Endothelial cell of umbilical vein (primary cell): ENCODE measurements around the gene EIF2AK2. TPM values are rescaled to one million over a fixed set of nuclear protein-coding genes. Genes with fewer than 3 reads are reported as not detected.

ENCODE experiments used
- BruUV-seq: library from RNA; stranded (reverse); fragments of 400-500 nt; replicated peaks from 2 replicates; lab custom pipeline; 2021; lab: Mats Ljungman, UMichigan
- CTCF ChIA-PET: fragments of 300-600, 350-600 bp; sonication (Branson Sonifier 250); formaldehyde crosslinking; loops from one replicate; lab custom pipeline; 2021; ENCODE audit warnings: antibody characterized with exemption, inconsistent platforms; lab: Charles Lee
- POLR2A ChIA-PET: fragments of 300-600, 350-600 bp; sonication (Branson Sonifier 250); formaldehyde crosslinking; loops from one replicate; lab custom pipeline; 2021; ENCODE audit warnings: antibody characterized with exemption, inconsistent platforms; lab: Charles Lee
- DNase-seq: peaks from one replicate; pipeline ENCODE4 v3.0.0-alpha.2; 2011; ENCODE audit warnings: low read depth, low spot score
- FAIRE-seq: peaks from 2 replicates; lab custom pipeline; 2011; peaks lifted over from hg19 to GRCh38; lab: Jason Lieb, UNC
- H2AFZ ChIP-seq: 2 replicates; pipeline ENCODE4 v1.6.0; 2012; ENCODE audit warnings: low read depth, low read length, control low read depth, inconsistent platforms
- H3K27ac ChIP-seq: 2 replicates; pipeline ENCODE4 v1.5.1; 2011; ENCODE audit warnings: low read depth, mild to moderate bottlenecking, control low read depth, low read length, moderate library complexity; ENCODE audit not compliant: insufficient read depth
- H3K27me3 ChIP-seq, 2 experiments: 2 replicates each; pipeline versions ENCODE4 v1.6.0 to v1.6.1; 2011; ENCODE audit warnings: low read length in 2 of 2, mixed read lengths in 1 of 2; ENCODE audit not compliant: control insufficient read depth in 2 of 2, insufficient read depth in 2 of 2
- H3K36me3 ChIP-seq, 2 experiments: 2 replicates in 1 of 2; 3 replicates in 1 of 2; pipeline ENCODE4 v1.5.1; 2011; ENCODE audit warnings: low read length in 2 of 2, mild to moderate bottlenecking in 1 of 2, moderate library complexity in 1 of 2; ENCODE audit not compliant: control insufficient read depth in 2 of 2, insufficient read depth in 2 of 2; ENCODE audit errors: extremely low read depth in 1 of 2
- H3K4me1 ChIP-seq: 3 replicates; pipeline ENCODE4 v1.5.1; 2011; ENCODE audit warnings: mild to moderate bottlenecking, low read length; ENCODE audit not compliant: control insufficient read depth, insufficient read depth; ENCODE audit errors: extremely low read depth
- H3K4me2 ChIP-seq: 2 replicates; pipeline ENCODE4 v1.6.1; 2011; ENCODE audit warnings: low read length, control low read depth, mixed read lengths; ENCODE audit not compliant: insufficient read depth
- H3K4me3 ChIP-seq, 3 experiments: fragments of 200-600 bp in 1 of 3; sonication (generic), shearing (Covaris generic) in 1 of 3; replicated peaks in 1 of 3; 2 replicates each; pipeline ENCODE4 v1.5.1; 2011 to 2016; ENCODE audit warnings: control low read depth in 3 of 3, low read length in 3 of 3, mild to moderate bottlenecking in 2 of 3, inconsistent platforms in 1 of 3, low read depth in 1 of 3, moderate library complexity in 1 of 3; ENCODE audit not compliant: insufficient read depth in 1 of 3
- H3K79me2 ChIP-seq: 2 replicates; pipeline ENCODE4 v1.6.0; 2012; ENCODE audit warnings: low read length, inconsistent platforms; ENCODE audit not compliant: control insufficient read depth, insufficient read depth
- H3K9ac ChIP-seq: replicated peaks from 2 replicates; pipeline ENCODE3; 2011; ENCODE audit warnings: low read length, control low read depth; ENCODE audit not compliant: insufficient read depth; ENCODE audit errors: extremely low read depth
- H3K9me1 ChIP-seq: replicated peaks from 3 replicates; pipeline ENCODE4 v1.6.0; 2011; ENCODE audit warnings: mild to moderate bottlenecking, low read length; ENCODE audit not compliant: control insufficient read depth, insufficient read depth; ENCODE audit errors: extremely low read depth
- H3K9me3 ChIP-seq: replicated peaks from 2 replicates; pipeline ENCODE4 v1.5.1; 2012; ENCODE audit warnings: low read length, inconsistent platforms; ENCODE audit not compliant: control insufficient read depth, insufficient read depth
- H4K20me1 ChIP-seq: replicated peaks from 2 replicates; pipeline ENCODE3; 2011; ENCODE audit warnings: mild to moderate bottlenecking, low read length; ENCODE audit not compliant: control insufficient read depth, insufficient read depth; ENCODE audit errors: extremely low read depth
- CTCF ChIP-seq, 2 donors: IDR thresholded peaks; 1 replicate in 1 of 2; 2 replicates in 1 of 2; pipeline ENCODE4 v1.5.1; 2011; ENCODE audit warnings: low read length in 2 of 2, mild to moderate bottlenecking in 2 of 2, moderate library complexity in 2 of 2, control low read depth in 1 of 2, inconsistent platforms in 1 of 2, low read depth in 1 of 2; ENCODE audit not compliant: insufficient read depth in 1 of 2; ENCODE audit errors: extremely low read depth in 1 of 2
- EZH2 ChIP-seq: IDR thresholded peaks from 2 replicates; pipeline ENCODE4 v1.6.1; 2012; ENCODE audit warnings: borderline replicate concordance, low read depth, mild to moderate bottlenecking, moderate library complexity, low read length, inconsistent platforms; ENCODE audit not compliant: severe bottlenecking
- FOS ChIP-seq: IDR thresholded peaks from 2 replicates; pipeline ENCODE4 v1.6.1; 2011; ENCODE audit warnings: mild to moderate bottlenecking, low read length, moderate library complexity, borderline replicate concordance; ENCODE audit not compliant: insufficient read depth
- GATA2 ChIP-seq: IDR thresholded peaks from 2 replicates; pipeline ENCODE4 v1.7.0; 2011; ENCODE audit warnings: low read depth, mild to moderate bottlenecking, moderate library complexity, mixed read lengths, low read length; ENCODE audit not compliant: insufficient read length, insufficient read depth
- JUN ChIP-seq: IDR thresholded peaks from 2 replicates; pipeline ENCODE4 v1.6.1; 2011; ENCODE audit warnings: borderline replicate concordance, low read depth; ENCODE audit not compliant: insufficient read length, insufficient read depth
- MAX ChIP-seq: IDR thresholded peaks from 2 replicates; pipeline ENCODE4 v1.6.1; 2011; ENCODE audit not compliant: insufficient read depth, insufficient read length
- MYC ChIP-seq: IDR thresholded peaks from one replicate; pipeline ENCODE4 v1.6.1; 2011; ENCODE audit warnings: mild to moderate bottlenecking, low read depth, low read length
- POLR2A ChIP-seq: IDR thresholded peaks from 2 replicates; pipeline ENCODE4 v1.6.1; 2012; ENCODE audit warnings: low read depth, mild to moderate bottlenecking, control low read depth, low read length
- POLR2AphosphoS5 ChIP-seq: IDR thresholded peaks from 2 replicates; pipeline ENCODE4 v1.6.1; 2012; ENCODE audit warnings: low read depth, mild to moderate bottlenecking, control low read depth, low read length, moderate library complexity; ENCODE audit not compliant: insufficient read depth
- dilution Hi-C: fragments of 300-500 bp; cut with MboI; formaldehyde crosslinking; loops from one replicate; pipeline ENCODE4 v1.15.0; 2019; ENCODE audit warnings: low sequenced_read_pairs; ENCODE audit not compliant: extremely low pct_ligation_motif_present
- intact Hi-C: fragments of 100-400 bp; cut with micrococcal nuclease; formaldehyde crosslinking; loops from one replicate; pipeline ENCODE4 v1.10.0; 2022
- polyA plus RNA-seq, 4 experiments: library from polyadenylated mRNA; depleted of rRNA in 3 of 4; stranded (reverse) in 3 of 4; unstranded in 1 of 4; fragments of >200 nt; gene quantifications; 2 replicates each; pipeline versions ENCODE4 v1.2.1 to v1.2.3, GENCODE V29; 2011 to 2012; ENCODE audit warnings: missing spikeins in 1 of 4
- total RNA-seq: library from RNA; stranded (reverse); gene quantifications from 2 replicates; pipeline ENCODE4 v1.2.3, GENCODE V29; 2021

Gene EIF2AK2
- total and polyA plus RNA-seq, 2 donors (not counting 3 experiments of a cell fraction or from before 2014, with no cell fraction given) = 8.0 to 41.1 TPM

GRCh38 chr2:37167636-37168180 is 10.9 kb upstream of the EIF2AK2 start:
- H3K79me2 ChIP-seq = no peaks in the 10 kb centered on the region
- no peaks in the 10 kb centered on the region for H3K9me1 ChIP-seq
- FAIRE-seq (no peak), DNase-seq (no peak)
- POLR2A ChIA-PET = no interaction called here
- dilution Hi-C loops (no loop called here), intact Hi-C loops (loop anchor here (1.0 to 2.0 kb wide), 4 partner anchors 64 to 724 kb away; partner anchors contain the start of genes CEBPZ and NDUFAF7)
- H4K20me1 ChIP-seq = no peaks in the 10 kb centered on the region
- H3K36me3 ChIP-seq = no peaks in the 10 kb centered on the region
- no peaks in the 10 kb centered on the region for H3K9me3 ChIP-seq
- H3K4me1 ChIP-seq = no peaks in the 10 kb centered on the region
- no peak for TF ChIP-seq MAX
- no peak for TF ChIP-seq POLR2AphosphoS5
- no peak for TF ChIP-seq GATA2
- no peak for TF ChIP-seq JUN
- no peak for TF ChIP-seq MYC
- TF ChIP-seq EZH2 = no peak
- no peak for TF ChIP-seq CTCF (IDR thresholded peaks at IDR 0.05; ENCODE audit: extremely low read depth in 1 of 2, insufficient read depth in 1 of 2, low read depth in 1 of 2, low read length in 2 of 2)
- TF ChIP-seq FOS = no peak
- no peak for TF ChIP-seq POLR2A
- CTCF ChIA-PET = interaction anchor here (0.7 to 2.9 kb wide), 7 partner anchors 10 to 710 kb away, joined by 3 to 14 read pairs (median 5); partner anchors contain the start of gene CEBPZOS
- H3K27ac ChIP-seq = no peak overlapping the region
- no peak overlapping the region for H3K4me2 ChIP-seq
- H3K4me3 ChIP-seq = no peak overlapping the region
- BruUV-seq = no TSS peak
- no peak overlapping the region for H3K9ac ChIP-seq
- peak overlapping the region; percentile 46 for H2AFZ ChIP-seq
- no peaks in the 10 kb centered on the region for H3K27me3 ChIP-seq
